Measurements from ENCODE around the gene SRRD. TPM values are rescaled to one million over a fixed set of nuclear protein-coding genes. Genes with fewer than 3 reads are reported as not detected.

Gene SRRD
- total RNA-seq, 1 donor from 2014 or later = 35.1 TPM

GRCh38 chr22:26453812-26454500 is 29.7 kb upstream of the SRRD start:
- no peak for DNase-seq (ENCODE audit: low read depth)

- no peak for DNase-seq (ENCODE audit: low read depth)
Observed at GRCh38 chr22:26457661-26458272, 25.9 kb upstream of the SRRD start.

GRCh38 chr22:26460202-26460601 is 23.5 kb upstream of the SRRD start:
- DNase-seq (ENCODE audit: low read depth) = no peak

- DNase-seq (ENCODE audit: low read depth) = peak; percentile 26
Observed at GRCh38 chr22:26461188-26461810, 22.4 kb upstream of the SRRD start.

- no peak for DNase-seq (ENCODE audit: low read depth)
Observed at GRCh38 chr22:26462051-26462450, 21.6 kb upstream of the SRRD start.

- DNase-seq (ENCODE audit: low read depth) = no peak
Observed at GRCh38 chr22:26462641-26463040, 21.0 kb upstream of the SRRD start.

- DNase-seq (ENCODE audit: low read depth) = peak; percentile 35
Observed at GRCh38 chr22:26463101-26463661, 20.5 kb upstream of the SRRD start.

GRCh38 chr22:26463688-26464087 is 20.0 kb upstream of the SRRD start:
- DNase-seq (ENCODE audit: low read depth) = no peak

- DNase-seq (ENCODE audit: low read depth) = peak; percentile 45
Observed at GRCh38 chr22:26464312-26464711, 19.4 kb upstream of the SRRD start.

GRCh38 chr22:26466196-26466595 is 17.5 kb upstream of the SRRD start:
- DNase-seq (ENCODE audit: low read depth) = no peak

GRCh38 chr22:26470807-26471206 is 12.9 kb upstream of the SRRD start:
- DNase-seq (ENCODE audit: low read depth) = no peak

- peak; percentile 97 for DNase-seq (ENCODE audit: low read depth)
Observed at GRCh38 chr22:26471522-26471921, 12.2 kb upstream of the SRRD start.

- peak; percentile 81 for DNase-seq (ENCODE audit: low read depth)
Observed at GRCh38 chr22:26474682-26475081, 9.0 kb upstream of the SRRD start.

GRCh38 chr22:26476705-26477340 is 6.9 kb upstream of the SRRD start:
- peak; percentile 71 for DNase-seq (ENCODE audit: low read depth)

GRCh38 chr22:26477341-26477731 is 6.3 kb upstream of the SRRD start:
- DNase-seq (ENCODE audit: low read depth) = no peak

GRCh38 chr22:26479043-26479791 is 4.5 kb upstream of the SRRD start:
- no peak for DNase-seq (ENCODE audit: low read depth)

- DNase-seq (ENCODE audit: low read depth) = peak; percentile 26
Observed at GRCh38 chr22:26479792-26480610, 3.7 kb upstream of the SRRD start.

- DNase-seq (ENCODE audit: low read depth) = no peak
Observed at GRCh38 chr22:26480611-26480932, 3.1 kb upstream of the SRRD start.

GRCh38 chr22:26481112-26481693 is 2.5 kb upstream of the SRRD start:
- DNase-seq (ENCODE audit: low read depth) = no peak

GRCh38 chr22:26481694-26482093 is 2.0 kb upstream of the SRRD start:
- no peak for DNase-seq (ENCODE audit: low read depth)

GRCh38 chr22:26482161-26482560 is 1.5 kb upstream of the SRRD start:
- DNase-seq (ENCODE audit: low read depth) = no peak

All from renal cortical epithelial cell (primary cell).